ENCODE results near the gene KRT23. TPM values are rescaled to one million over a fixed set of nuclear protein-coding genes. Genes with fewer than 3 reads are reported as not detected.

The KRT23 gene
- total RNA-seq, 1 donor from 2014 or later: 25.9 TPM

DNA sequence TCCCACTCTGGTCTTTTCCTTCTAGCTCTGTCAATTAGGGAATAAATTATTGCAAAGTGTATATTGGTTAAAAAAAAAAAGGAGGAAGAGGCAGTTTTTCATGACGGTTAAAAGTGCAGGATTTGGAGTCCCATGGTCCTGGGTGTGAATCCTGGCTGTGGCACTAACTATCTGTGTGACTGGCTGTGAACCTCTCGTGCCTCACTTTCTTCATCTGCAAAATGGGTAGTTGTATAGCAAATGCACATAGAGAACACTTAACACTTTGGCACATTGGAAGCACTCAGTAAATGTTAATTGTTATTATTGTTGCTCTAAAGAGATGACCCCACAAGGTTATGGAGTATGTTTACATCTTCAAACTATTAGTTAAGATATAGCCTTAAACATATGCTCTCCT lies 10.5 kb upstream of the KRT23 start:
- TF ChIP-seq, protein P1, sequence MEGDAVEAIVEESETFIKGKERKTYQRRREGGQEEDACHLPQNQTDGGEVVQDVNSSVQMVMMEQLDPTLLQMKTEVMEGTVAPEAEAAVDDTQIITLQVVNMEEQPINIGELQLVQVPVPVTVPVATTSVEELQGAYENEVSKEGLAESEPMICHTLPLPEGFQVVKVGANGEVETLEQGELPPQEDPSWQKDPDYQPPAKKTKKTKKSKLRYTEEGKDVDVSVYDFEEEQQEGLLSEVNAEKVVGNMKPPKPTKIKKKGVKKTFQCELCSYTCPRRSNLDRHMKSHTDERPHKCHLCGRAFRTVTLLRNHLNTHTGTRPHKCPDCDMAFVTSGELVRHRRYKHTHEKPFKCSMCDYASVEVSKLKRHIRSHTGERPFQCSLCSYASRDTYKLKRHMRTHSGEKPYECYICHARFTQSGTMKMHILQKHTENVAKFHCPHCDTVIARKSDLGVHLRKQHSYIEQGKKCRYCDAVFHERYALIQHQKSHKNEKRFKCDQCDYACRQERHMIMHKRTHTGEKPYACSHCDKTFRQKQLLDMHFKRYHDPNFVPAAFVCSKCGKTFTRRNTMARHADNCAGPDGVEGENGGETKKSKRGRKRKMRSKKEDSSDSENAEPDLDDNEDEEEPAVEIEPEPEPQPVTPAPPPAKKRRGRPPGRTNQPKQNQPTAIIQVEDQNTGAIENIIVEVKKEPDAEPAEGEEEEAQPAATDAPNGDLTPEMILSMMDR (IDR thresholded peaks at IDR 0.05; ENCODE audit: insufficient read depth, low read length, poor library complexity, severe bottlenecking): no peak
- H3K36me3 ChIP-seq (ENCODE audit: control insufficient read depth, insufficient read depth, low read length): no peaks in the 10 kb centered on the region
- no peak overlapping the region for H3K4me3 ChIP-seq (ENCODE audit: low read depth, low read length)
- no peak for DNase-seq (ENCODE audit: low read depth)
- H3K27me3 ChIP-seq (ENCODE audit: control insufficient read depth, insufficient read depth, low read length): no peaks in the 10 kb centered on the region

- H3K36me3 ChIP-seq (ENCODE audit: control insufficient read depth, insufficient read depth, low read length): no peaks in the 10 kb centered on the region
- no peaks in the 10 kb centered on the region for H3K27me3 ChIP-seq (ENCODE audit: control insufficient read depth, insufficient read depth, low read length)
- H3K4me3 ChIP-seq (ENCODE audit: low read depth, low read length): no peak overlapping the region
- DNase-seq (ENCODE audit: low read depth): no peak
- TF ChIP-seq, protein P1 (IDR thresholded peaks at IDR 0.05; ENCODE audit: insufficient read depth, low read length, poor library complexity, severe bottlenecking): no peak
Measured at GRCh38 chr17:40945414-40945813, 8.0 kb upstream of the KRT23 start.

DNA sequence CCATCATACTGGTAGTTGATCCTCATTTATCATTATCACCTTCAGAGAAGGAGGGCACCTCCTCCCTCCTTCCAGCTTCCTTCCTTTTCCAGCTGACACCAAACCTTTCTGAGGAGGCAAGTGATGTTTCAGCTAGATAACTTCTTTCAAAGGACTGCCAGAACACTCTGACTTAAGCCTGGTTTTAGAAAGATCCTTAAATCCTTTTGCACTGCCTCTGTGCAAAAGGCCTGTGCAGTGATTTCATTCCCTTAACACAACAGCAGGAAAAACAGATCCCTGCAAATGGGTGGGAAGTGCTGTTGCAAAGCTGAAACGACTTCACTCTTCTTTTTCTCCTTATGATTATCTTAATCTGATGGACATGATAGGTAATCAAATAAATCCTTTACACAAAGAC lies 7.1 kb upstream of the KRT23 start:
- no peaks in the 10 kb centered on the region for H3K36me3 ChIP-seq (ENCODE audit: control insufficient read depth, insufficient read depth, low read length)
- TF ChIP-seq, protein P1 (IDR thresholded peaks at IDR 0.05; ENCODE audit: insufficient read depth, low read length, poor library complexity, severe bottlenecking): no peak
- DNase-seq (ENCODE audit: low read depth): no peak

GRCh38 chr17:40942553-40942952 lies 5.1 kb upstream of the KRT23 start:
- Histone ChIP-seq H3K27me3 (ENCODE audit: control insufficient read depth, insufficient read depth, low read length) (no peaks in the 10 kb centered on the region), H3K4me3 (ENCODE audit: low read depth, low read length) (no peak overlapping the region), H3K36me3 (ENCODE audit: control insufficient read depth, insufficient read depth, low read length) (no peaks in the 10 kb centered on the region)
- TF ChIP-seq, protein P1 (IDR thresholded peaks at IDR 0.05; ENCODE audit: insufficient read depth, low read length, poor library complexity, severe bottlenecking): no peak
- DNase-seq (ENCODE audit: low read depth): no peak

More for the DNA sequence above, 7.1 kb upstream of the KRT23 start:
- Histone ChIP-seq H3K4me3 (ENCODE audit: low read depth, low read length) (no peak overlapping the region), H3K27me3 (ENCODE audit: control insufficient read depth, insufficient read depth, low read length) (no peaks in the 10 kb centered on the region)

DNA sequence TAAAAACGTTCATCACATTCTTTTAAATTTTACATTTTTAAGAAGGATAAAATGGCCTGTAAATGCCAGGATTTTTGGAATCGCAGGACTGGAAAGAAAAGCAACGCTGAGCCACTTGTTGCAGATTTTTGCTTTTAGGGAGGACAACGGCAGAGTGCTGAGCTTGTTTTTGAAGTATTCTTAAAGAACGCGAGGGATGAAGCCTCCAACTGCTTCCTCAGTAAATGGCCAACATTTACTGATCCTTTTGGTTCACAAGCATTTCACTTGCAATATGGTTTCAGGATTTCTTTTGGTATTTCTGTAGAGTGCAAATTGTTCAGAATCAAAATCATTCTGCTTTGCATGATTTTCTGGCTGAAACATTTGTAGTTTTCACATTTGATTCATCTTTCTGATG lies 2.8 kb upstream of the KRT23 start:
- no peak overlapping the region for H3K4me3 ChIP-seq (ENCODE audit: low read depth, low read length)
- no peak for DNase-seq (ENCODE audit: low read depth)
- H3K36me3 ChIP-seq (ENCODE audit: control insufficient read depth, insufficient read depth, low read length): no peaks in the 10 kb centered on the region
- TF ChIP-seq, protein P1 (IDR thresholded peaks at IDR 0.05; ENCODE audit: insufficient read depth, low read length, poor library complexity, severe bottlenecking): no peak
- no peaks in the 10 kb centered on the region for H3K27me3 ChIP-seq (ENCODE audit: control insufficient read depth, insufficient read depth, low read length)

- no peaks in the 10 kb centered on the region for H3K36me3 ChIP-seq (ENCODE audit: control insufficient read depth, insufficient read depth, low read length)
- no peaks in the 10 kb centered on the region for H3K27me3 ChIP-seq (ENCODE audit: control insufficient read depth, insufficient read depth, low read length)
- H3K4me3 ChIP-seq (ENCODE audit: low read depth, low read length): no peak overlapping the region
- TF ChIP-seq, protein P1 (IDR thresholded peaks at IDR 0.05; ENCODE audit: insufficient read depth, low read length, poor library complexity, severe bottlenecking): no peak
- DNase-seq (ENCODE audit: low read depth): no peak
Measured at GRCh38 chr17:40938981-40939380, 1.5 kb upstream of the KRT23 start.

All from kidney epithelial cell (primary cell).